Measurements from ENCODE around the gene ST6GALNAC3. TPM values are rescaled to one million over a fixed set of nuclear protein-coding genes. Genes with fewer than 3 reads are reported as not detected.
A peak's percentile ranks its signal among the peaks of the same experiment; 100 is the strongest.

Gene ST6GALNAC3
- polyA plus RNA-seq, 1 donor from 2014 or later = 0.99 TPM

- peaks cover 0 to 4% (median 3%) of the 10 kb centered on the region in 3 donors for H3K4me1 Mint-ChIP-seq
- no peaks in the 10 kb centered on the region for H3K27me3 Mint-ChIP-seq
- H3K4me3 Mint-ChIP-seq = no peak overlapping the region
- H3K36me3 Mint-ChIP-seq = peaks cover 8% of the 10 kb centered on the region
- H3K27ac Mint-ChIP-seq = no peak overlapping the region
- H3K9me3 Mint-ChIP-seq = peaks cover 0 to 3% (median 0%) of the 10 kb centered on the region in 3 donors
These were observed 418.3 kb downstream of the ST6GALNAC3 start for GRCh38 chr1:76492752-76493430.

GRCh38 chr1:76494807-76495206 lies 420.3 kb downstream of the ST6GALNAC3 start:
- Mint-ChIP-seq H3K27ac (no peak overlapping the region), H3K4me1 (peaks cover 0 to 7% (median 3%) of the 10 kb centered on the region in 3 donors), H3K27me3 (no peaks in the 10 kb centered on the region), H3K9me3 (peaks cover 0 to 3% (median 0%) of the 10 kb centered on the region in 3 donors), H3K36me3 (peaks cover 8% of the 10 kb centered on the region), H3K4me3 (no peak overlapping the region)

GRCh38 chr1:76496871-76497270 lies 422.3 kb downstream of the ST6GALNAC3 start:
- H3K27ac Mint-ChIP-seq = no peak overlapping the region
- no peaks in the 10 kb centered on the region for H3K27me3 Mint-ChIP-seq
- H3K36me3 Mint-ChIP-seq = peaks cover 6% of the 10 kb centered on the region
- H3K4me3 Mint-ChIP-seq = no peak overlapping the region
- peaks cover 0 to 9% (median 3%) of the 10 kb centered on the region in 3 donors for H3K4me1 Mint-ChIP-seq
- H3K9me3 Mint-ChIP-seq = peaks cover 0 to 3% (median 0%) of the 10 kb centered on the region in 3 donors

- Mint-ChIP-seq H3K4me3 (no peak overlapping the region), H3K27ac (no peak overlapping the region), H3K36me3 (peaks cover 5% of the 10 kb centered on the region), H3K4me1 (peaks cover 0 to 6% (median 0%) of the 10 kb centered on the region in 3 donors), H3K9me3 (peaks cover 0 to 3% (median 0%) of the 10 kb centered on the region in 3 donors), H3K27me3 (no peaks in the 10 kb centered on the region)
These were observed 425.6 kb downstream of the ST6GALNAC3 start for GRCh38 chr1:76500116-76500515.

- Mint-ChIP-seq H3K9me3 (peaks cover 0 to 3% (median 0%) of the 10 kb centered on the region in 3 donors), H3K4me3 (no peak overlapping the region), H3K36me3 (peaks cover 5% of the 10 kb centered on the region), H3K27ac (no peak overlapping the region), H3K4me1 (peaks cover 0 to 6% (median 0%) of the 10 kb centered on the region in 3 donors), H3K27me3 (no peaks in the 10 kb centered on the region)
These were observed 426.6 kb downstream of the ST6GALNAC3 start for GRCh38 chr1:76501136-76501535.

- H3K36me3 Mint-ChIP-seq = peaks cover under 1% of the 10 kb centered on the region
- peaks cover 0 to 5% (median 0%) of the 10 kb centered on the region in 3 donors for H3K4me1 Mint-ChIP-seq
- H3K4me3 Mint-ChIP-seq = no peak overlapping the region
- H3K27me3 Mint-ChIP-seq = no peaks in the 10 kb centered on the region
- peaks cover 0 to 2% (median 0%) of the 10 kb centered on the region in 3 donors for H3K9me3 Mint-ChIP-seq
- H3K27ac Mint-ChIP-seq = no peak overlapping the region
These were observed 427.2 kb downstream of the ST6GALNAC3 start for GRCh38 chr1:76501586-76502219.

- H3K27ac Mint-ChIP-seq = no peak overlapping the region
- H3K4me1 Mint-ChIP-seq = peaks cover 0 to 5% (median 0%) of the 10 kb centered on the region in 3 donors
- H3K27me3 Mint-ChIP-seq = no peaks in the 10 kb centered on the region
- H3K4me3 Mint-ChIP-seq = no peak overlapping the region
- no peaks in the 10 kb centered on the region for H3K9me3 Mint-ChIP-seq
- H3K36me3 Mint-ChIP-seq = peaks cover 2% of the 10 kb centered on the region
These were observed 428.6 kb downstream of the ST6GALNAC3 start for GRCh38 chr1:76503100-76503499.

GRCh38 chr1:76503736-76504135 lies 429.2 kb downstream of the ST6GALNAC3 start:
- no peak overlapping the region for H3K27ac Mint-ChIP-seq
- H3K4me3 Mint-ChIP-seq = no peak overlapping the region

GRCh38 chr1:76507376-76507775 lies 432.8 kb downstream of the ST6GALNAC3 start:
- H3K4me1 Mint-ChIP-seq = peaks cover 0 to 7% (median 2%) of the 10 kb centered on the region in 3 donors
- H3K36me3 Mint-ChIP-seq = peaks cover 2% of the 10 kb centered on the region
- H3K27me3 Mint-ChIP-seq = no peaks in the 10 kb centered on the region
- H3K9me3 Mint-ChIP-seq = no peaks in the 10 kb centered on the region
- H3K27ac Mint-ChIP-seq = no peak overlapping the region
- H3K4me3 Mint-ChIP-seq = no peak overlapping the region

More at GRCh38 chr1:76503736-76504135, 429.2 kb downstream of the ST6GALNAC3 start:
- peaks cover 0 to 5% (median 0%) of the 10 kb centered on the region in 3 donors for H3K4me1 Mint-ChIP-seq
- H3K36me3 Mint-ChIP-seq = peaks cover 2% of the 10 kb centered on the region
- H3K27me3 Mint-ChIP-seq = no peaks in the 10 kb centered on the region
- H3K9me3 Mint-ChIP-seq = no peaks in the 10 kb centered on the region

GRCh38 chr1:76508871-76509270 lies 434.3 kb downstream of the ST6GALNAC3 start:
- Mint-ChIP-seq H3K4me1 (peaks cover 0 to 7% (median 2%) of the 10 kb centered on the region in 3 donors), H3K4me3 (no peak overlapping the region), H3K9me3 (no peaks in the 10 kb centered on the region), H3K36me3 (peaks cover 4% of the 10 kb centered on the region), H3K27ac (no peak overlapping the region), H3K27me3 (no peaks in the 10 kb centered on the region)

GRCh38 chr1:76510672-76511557 lies 436.4 kb downstream of the ST6GALNAC3 start:
- no peaks in the 10 kb centered on the region for H3K27me3 Mint-ChIP-seq
- peaks cover 0 to 7% (median 2%) of the 10 kb centered on the region in 3 donors for H3K4me1 Mint-ChIP-seq
- H3K36me3 Mint-ChIP-seq = peaks cover 4% of the 10 kb centered on the region
- H3K4me3 Mint-ChIP-seq = peak overlapping the region in 1 of 4 donors; percentile 73
- H3K9me3 Mint-ChIP-seq = no peaks in the 10 kb centered on the region
- no peak overlapping the region for H3K27ac Mint-ChIP-seq

- no peaks in the 10 kb centered on the region for H3K27me3 Mint-ChIP-seq
- H3K4me3 Mint-ChIP-seq = no peak overlapping the region
- H3K27ac Mint-ChIP-seq = no peak overlapping the region
- H3K4me1 Mint-ChIP-seq = peaks cover 0 to 7% (median 2%) of the 10 kb centered on the region in 3 donors
- no peaks in the 10 kb centered on the region for H3K9me3 Mint-ChIP-seq
- peaks cover 4% of the 10 kb centered on the region for H3K36me3 Mint-ChIP-seq
These were observed 437.1 kb downstream of the ST6GALNAC3 start for GRCh38 chr1:76511558-76512179.

- Mint-ChIP-seq H3K27me3 (no peaks in the 10 kb centered on the region), H3K9me3 (peaks cover 0 to 2% (median 0%) of the 10 kb centered on the region in 3 donors), H3K27ac (no peak overlapping the region), H3K4me1 (no peaks in the 10 kb centered on the region), H3K4me3 (no peak overlapping the region), H3K36me3 (no peaks in the 10 kb centered on the region)
These were observed 456.4 kb downstream of the ST6GALNAC3 start for GRCh38 chr1:76530953-76531352.

GRCh38 chr1:76541618-76542017 lies 467.1 kb downstream of the ST6GALNAC3 start:
- H3K27me3 Mint-ChIP-seq = no peaks in the 10 kb centered on the region
- no peak overlapping the region for H3K4me3 Mint-ChIP-seq
- peaks cover 7 to 13% (median 9%) of the 10 kb centered on the region in 3 donors for H3K9me3 Mint-ChIP-seq
- no peak overlapping the region for H3K27ac Mint-ChIP-seq
- H3K4me1 Mint-ChIP-seq = peaks cover 0 to 8% (median 0%) of the 10 kb centered on the region in 3 donors
- H3K36me3 Mint-ChIP-seq = peaks cover 2% of the 10 kb centered on the region
